ENCODE results near the gene DDI1. TPM values are rescaled to one million over a fixed set of nuclear protein-coding genes. Genes with fewer than 3 reads are reported as not detected.

The DDI1 gene
- total RNA-seq, 1 donor from 2014 or later: not detected

DNA sequence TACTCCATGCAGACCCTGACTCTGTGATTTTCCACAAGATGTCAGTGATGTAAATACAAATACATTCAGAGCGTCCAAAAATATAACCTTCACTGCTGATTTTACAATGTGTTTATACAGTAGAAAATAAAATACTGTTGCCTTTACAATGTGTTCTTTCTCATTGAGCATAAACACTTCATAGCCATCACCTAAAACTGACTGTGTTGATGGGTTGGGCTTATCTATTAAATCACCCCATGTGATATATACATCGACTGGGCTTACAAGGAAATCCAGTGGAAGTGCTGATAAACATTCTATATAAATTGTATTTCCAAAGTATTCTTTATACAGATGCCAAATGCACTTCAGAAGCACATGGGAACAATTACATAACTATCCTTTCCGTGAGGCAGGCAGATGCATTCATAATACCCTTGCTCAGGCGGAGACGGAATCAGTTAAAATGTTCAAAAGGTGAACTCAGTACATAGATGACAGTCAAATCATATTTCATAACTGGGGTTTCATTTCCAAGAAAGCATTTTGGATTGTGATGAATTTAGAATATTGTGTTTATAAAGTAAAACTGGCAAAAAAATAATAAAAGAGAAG lies 27.7 kb downstream of the DDI1 start:
- no peak overlapping the region for H3K4me3 Mint-ChIP-seq (ENCODE audit: unreplicated experiment)

GRCh38 chr11:104067534-104067933 lies 31.1 kb downstream of the DDI1 start:
- H3K27ac Mint-ChIP-seq (ENCODE audit: unreplicated experiment): no peak overlapping the region

More for the DNA sequence above, 27.7 kb downstream of the DDI1 start:
- no peak for DNase-seq (ENCODE audit: extremely low spot score, unreplicated experiment)
- no peak for TF ChIP-seq CTCF (IDR thresholded peaks at IDR 0.05)
- Mint-ChIP-seq H3K36me3 (ENCODE audit: unreplicated experiment) (no peaks in the 10 kb centered on the region), H3K4me1 (ENCODE audit: unreplicated experiment) (no peaks in the 10 kb centered on the region), H3K9me3 (ENCODE audit: unreplicated experiment) (no peaks in the 10 kb centered on the region), H3K27ac (ENCODE audit: unreplicated experiment) (no peak overlapping the region), H3K27me3 (ENCODE audit: unreplicated experiment) (peaks cover 5% of the 10 kb centered on the region)

GRCh38 chr11:104073950-104074705 lies 37.7 kb downstream of the DDI1 start:
- no peak overlapping the region for H3K4me3 Mint-ChIP-seq (ENCODE audit: unreplicated experiment)
- no peaks in the 10 kb centered on the region for H3K9me3 Mint-ChIP-seq (ENCODE audit: unreplicated experiment)
- peaks cover 5% of the 10 kb centered on the region for H3K27me3 Mint-ChIP-seq (ENCODE audit: unreplicated experiment)
- H3K27ac Mint-ChIP-seq (ENCODE audit: unreplicated experiment): no peak overlapping the region
- no peak for DNase-seq (ENCODE audit: extremely low spot score, unreplicated experiment)
- no peaks in the 10 kb centered on the region for H3K36me3 Mint-ChIP-seq (ENCODE audit: unreplicated experiment)
- TF ChIP-seq CTCF (IDR thresholded peaks at IDR 0.05): no peak
- no peaks in the 10 kb centered on the region for H3K4me1 Mint-ChIP-seq (ENCODE audit: unreplicated experiment)

More at GRCh38 chr11:104067534-104067933, 31.1 kb downstream of the DDI1 start:
- no peak for DNase-seq (ENCODE audit: extremely low spot score, unreplicated experiment)
- peaks cover 5% of the 10 kb centered on the region for H3K27me3 Mint-ChIP-seq (ENCODE audit: unreplicated experiment)
- no peak overlapping the region for H3K4me3 Mint-ChIP-seq (ENCODE audit: unreplicated experiment)
- no peaks in the 10 kb centered on the region for H3K9me3 Mint-ChIP-seq (ENCODE audit: unreplicated experiment)
- no peaks in the 10 kb centered on the region for H3K4me1 Mint-ChIP-seq (ENCODE audit: unreplicated experiment)
- no peak for TF ChIP-seq CTCF (IDR thresholded peaks at IDR 0.05)
- no peaks in the 10 kb centered on the region for H3K36me3 Mint-ChIP-seq (ENCODE audit: unreplicated experiment)

- H3K4me3 Mint-ChIP-seq (ENCODE audit: unreplicated experiment): no peak overlapping the region
- TF ChIP-seq CTCF (IDR thresholded peaks at IDR 0.05): no peak
- no peaks in the 10 kb centered on the region for H3K36me3 Mint-ChIP-seq (ENCODE audit: unreplicated experiment)
- H3K9me3 Mint-ChIP-seq (ENCODE audit: unreplicated experiment): no peaks in the 10 kb centered on the region
- DNase-seq (ENCODE audit: extremely low spot score, unreplicated experiment): no peak
- peaks cover 5% of the 10 kb centered on the region for H3K27me3 Mint-ChIP-seq (ENCODE audit: unreplicated experiment)
- H3K4me1 Mint-ChIP-seq (ENCODE audit: unreplicated experiment): no peaks in the 10 kb centered on the region
- no peak overlapping the region for H3K27ac Mint-ChIP-seq (ENCODE audit: unreplicated experiment)
Observed at GRCh38 chr11:104075091-104075490, 38.7 kb downstream of the DDI1 start.

GRCh38 chr11:104075706-104076105 lies 39.3 kb downstream of the DDI1 start:
- no peak overlapping the region for H3K4me3 Mint-ChIP-seq (ENCODE audit: unreplicated experiment)
- H3K27ac Mint-ChIP-seq (ENCODE audit: unreplicated experiment): no peak overlapping the region
- peaks cover 5% of the 10 kb centered on the region for H3K27me3 Mint-ChIP-seq (ENCODE audit: unreplicated experiment)
- no peaks in the 10 kb centered on the region for H3K9me3 Mint-ChIP-seq (ENCODE audit: unreplicated experiment)
- H3K36me3 Mint-ChIP-seq (ENCODE audit: unreplicated experiment): no peaks in the 10 kb centered on the region
- no peaks in the 10 kb centered on the region for H3K4me1 Mint-ChIP-seq (ENCODE audit: unreplicated experiment)
- TF ChIP-seq CTCF (IDR thresholded peaks at IDR 0.05): no peak
- no peak for DNase-seq (ENCODE audit: extremely low spot score, unreplicated experiment)

All from osteocyte (in vitro differentiated cells).